GM19395 (cell line): ENCODE results near the gene FABP2.

Experiments used
- ATAC-seq: cut with Tn5 transposase; IDR thresholded peaks from one replicate; pipeline ENCODE4 v1.9.1; 2021; ENCODE audit warnings: mild to moderate bottlenecking, moderate library complexity; ENCODE audit not compliant: unreplicated experiment

FABP2 gene

DNA sequence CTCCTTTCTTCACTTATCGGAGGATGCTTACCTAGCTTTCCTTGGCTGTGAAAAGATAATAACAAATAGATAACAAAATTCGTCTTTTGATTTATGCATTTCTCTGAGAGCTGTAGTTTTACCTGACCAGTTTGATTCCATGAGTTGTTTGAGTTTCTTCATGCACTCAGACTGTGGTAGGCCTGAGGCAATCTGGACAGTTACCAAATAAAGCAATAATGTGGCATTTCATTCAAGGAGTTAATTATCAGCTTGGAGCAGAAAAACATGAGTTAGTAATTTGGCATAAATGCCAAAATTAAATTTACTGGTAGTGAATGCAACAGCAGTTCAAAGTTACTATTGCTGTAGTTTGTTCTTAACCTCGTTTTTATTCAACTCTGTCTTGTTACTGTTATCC is 53.5 kb downstream of the FABP2 start:
- ATAC-seq, result no peak
